Natural killer cell treated with Interleukin-12 subunit alpha and Interleukin-12 subunit beta and Interleukin-15 and Interleukin-18, amount 100 ng/mL, for 72 hours (primary cell): ENCODE data around the gene SCGN. TPM values are rescaled to one million over a fixed set of nuclear protein-coding genes. Genes with fewer than 3 reads are reported as not detected.

Experiments
- ATAC-seq, 2 donors: fragments of 150-1000 bp; cut with Tn5 transposase in 1 of 2; sonication (Bioruptor Pico), chemical (Tn5 transposase) in 1 of 2; 2 replicates each; pipeline ENCODE4 v1.10.0; 2021
- DNase-seq: peaks from one replicate; pipeline ENCODE4 v3.0.0; 2022; ENCODE audit warnings: low spot score
- H3K27ac Mint-ChIP-seq, 2 donors: 1 replicate in 1 of 2; 2 replicates in 1 of 2; pipeline ENCODE4 v1.8.0; 2022; ENCODE audit warnings: mixed read lengths in 2 of 2, mild to moderate bottlenecking in 1 of 2, moderate library complexity in 1 of 2
- H3K27me3 Mint-ChIP-seq, 2 donors: 1 replicate in 1 of 2; 2 replicates in 1 of 2; pipeline ENCODE4 v1.8.0; 2022; ENCODE audit warnings: mixed read lengths in 2 of 2
- H3K36me3 Mint-ChIP-seq: one replicate; pipeline ENCODE4 v1.8.0; 2022; ENCODE audit warnings: mixed read lengths
- H3K4me1 Mint-ChIP-seq, 2 donors: 1 replicate in 1 of 2; 2 replicates in 1 of 2; pipeline ENCODE4 v1.8.0; 2022; ENCODE audit warnings: low read depth in 2 of 2, mixed read lengths in 2 of 2, mild to moderate bottlenecking in 1 of 2
- H3K4me3 Mint-ChIP-seq: one replicate; pipeline ENCODE4 v1.8.0; 2022; ENCODE audit warnings: mixed read lengths
- H3K9me3 Mint-ChIP-seq: 2 replicates; pipeline ENCODE4 v1.8.0; 2022; ENCODE audit warnings: mixed read lengths
- total RNA-seq, 2 donors: library from RNA; stranded (reverse); gene quantifications; one replicate each; pipeline ENCODE4 v1.2.3, GENCODE V29; 2022

SCGN gene
- total RNA-seq, 2 donors from 2014 or later, result not detected

GRCh38 chr6:25682324-25682723 is 30.3 kb downstream of the SCGN start:
- Mint-ChIP-seq H3K4me3 (no peak overlapping the region), H3K4me1 (no peaks in the 10 kb centered on the region), H3K9me3 (no peaks in the 10 kb centered on the region), H3K36me3 (no peaks in the 10 kb centered on the region), H3K27ac (no peak overlapping the region), H3K27me3 (peaks cover 16 to 20% of the 10 kb centered on the region in 2 donors)
- DNase-seq, result no peak
- ATAC-seq, result no peak

DNA sequence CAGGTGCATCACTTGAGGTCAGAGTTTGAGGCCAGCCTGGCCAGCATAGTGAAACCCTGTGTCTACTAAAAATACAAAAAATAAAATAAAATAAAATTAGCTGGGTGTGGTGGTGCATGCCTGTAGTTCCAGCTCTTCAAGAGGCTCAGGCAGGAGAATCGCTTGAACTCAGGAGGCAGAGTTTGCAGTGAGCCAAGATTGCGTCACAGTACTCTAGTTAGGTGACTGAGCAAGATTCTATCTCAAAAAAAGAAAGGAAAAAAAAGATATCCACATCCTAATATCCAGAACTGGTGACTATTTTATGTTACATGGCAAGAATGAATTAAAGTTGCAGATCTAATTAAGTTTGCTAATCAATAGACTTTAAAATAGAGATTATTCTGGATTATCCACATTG is 32.5 kb downstream of the SCGN start:
- H3K4me1 Mint-ChIP-seq, result no peaks in the 10 kb centered on the region
- no peak overlapping the region for H3K4me3 Mint-ChIP-seq
- ATAC-seq, result no peak
- peaks cover 19 to 27% of the 10 kb centered on the region in 2 donors for H3K27me3 Mint-ChIP-seq
- no peaks in the 10 kb centered on the region for H3K9me3 Mint-ChIP-seq
- H3K36me3 Mint-ChIP-seq, result no peaks in the 10 kb centered on the region
- DNase-seq, result no peak
- H3K27ac Mint-ChIP-seq, result no peak overlapping the region

DNA sequence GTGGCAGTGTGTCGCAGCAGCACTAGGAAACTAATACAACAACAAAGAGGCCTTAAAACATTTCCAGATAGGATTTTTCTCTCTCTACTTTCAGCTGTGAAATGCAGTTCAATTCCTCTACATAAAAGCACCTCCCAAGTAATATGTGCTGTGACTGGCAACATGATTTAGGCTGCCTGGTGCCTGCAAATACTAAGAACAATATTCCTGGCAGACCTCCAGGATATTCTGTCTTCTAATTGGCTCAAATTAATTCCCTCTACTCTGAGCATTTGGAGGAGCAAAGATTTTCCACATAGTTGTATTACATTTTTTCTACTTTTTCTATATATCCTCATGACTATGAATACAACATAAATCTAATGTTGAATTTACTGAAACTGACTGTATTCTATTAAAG is 33.2 kb downstream of the SCGN start:
- Mint-ChIP-seq H3K9me3 (no peaks in the 10 kb centered on the region), H3K36me3 (no peaks in the 10 kb centered on the region), H3K27ac (no peak overlapping the region), H3K27me3 (peaks cover 19 to 32% of the 10 kb centered on the region in 2 donors), H3K4me1 (no peaks in the 10 kb centered on the region), H3K4me3 (no peak overlapping the region)
- ATAC-seq, result no peak
- no peak for DNase-seq

- no peaks in the 10 kb centered on the region for H3K4me1 Mint-ChIP-seq
- ATAC-seq (no peak), DNase-seq (no peak)
- no peak overlapping the region for H3K4me3 Mint-ChIP-seq
- H3K27me3 Mint-ChIP-seq, result peaks cover 19 to 34% of the 10 kb centered on the region in 2 donors
- H3K36me3 Mint-ChIP-seq, result no peaks in the 10 kb centered on the region
- no peak overlapping the region for H3K27ac Mint-ChIP-seq
- no peaks in the 10 kb centered on the region for H3K9me3 Mint-ChIP-seq
These were observed 33.9 kb downstream of the SCGN start for GRCh38 chr6:25685896-25686295.

DNA sequence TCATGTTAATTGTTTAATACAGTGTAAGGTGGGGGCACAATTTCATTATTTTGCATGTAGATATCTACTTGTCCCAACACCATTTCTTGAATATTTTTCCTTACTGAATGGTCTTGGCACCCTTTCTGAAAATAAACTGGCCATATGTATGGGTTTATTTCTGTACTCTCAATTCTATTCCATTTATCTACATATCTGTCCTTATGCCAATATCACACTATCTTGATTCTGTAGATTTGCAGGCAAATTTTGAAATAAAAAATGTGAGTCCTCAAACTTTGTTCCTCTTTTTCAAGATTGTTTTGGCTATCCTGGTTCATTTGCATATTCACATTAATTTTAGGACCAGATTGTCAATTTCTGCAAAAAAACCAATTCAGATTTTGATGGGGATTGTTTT is 34.8 kb downstream of the SCGN start:
- Mint-ChIP-seq H3K4me1 (no peaks in the 10 kb centered on the region), H3K27me3 (peaks cover 16 to 43% of the 10 kb centered on the region in 2 donors), H3K9me3 (no peaks in the 10 kb centered on the region), H3K36me3 (no peaks in the 10 kb centered on the region), H3K27ac (no peak overlapping the region), H3K4me3 (no peak overlapping the region)
- DNase-seq (no peak), ATAC-seq (no peak)

DNA sequence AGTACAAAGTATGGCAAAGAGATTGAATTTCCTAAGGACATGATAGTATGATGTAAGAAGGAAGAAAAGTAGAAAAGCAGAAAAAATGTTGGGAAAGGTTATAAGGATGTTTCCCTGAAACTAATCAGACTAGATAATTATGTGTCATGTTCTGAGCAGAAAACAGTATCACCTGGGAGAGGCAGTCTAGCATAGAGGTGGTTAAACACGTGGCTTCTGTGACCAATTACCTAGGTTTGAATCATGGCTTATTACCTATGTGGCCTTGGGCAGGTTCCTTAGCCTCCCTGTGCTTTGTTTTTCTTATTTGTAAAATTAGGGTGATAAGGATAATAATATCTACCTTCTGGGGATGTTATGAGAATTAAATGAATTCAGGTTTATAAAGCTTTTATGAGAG is 38.0 kb downstream of the SCGN start:
- Mint-ChIP-seq H3K27me3 (peaks cover 10 to 40% of the 10 kb centered on the region in 2 donors), H3K4me3 (no peak overlapping the region), H3K36me3 (no peaks in the 10 kb centered on the region), H3K9me3 (no peaks in the 10 kb centered on the region), H3K27ac (no peak overlapping the region), H3K4me1 (no peaks in the 10 kb centered on the region)
- DNase-seq (no peak), ATAC-seq (no peak)

DNA sequence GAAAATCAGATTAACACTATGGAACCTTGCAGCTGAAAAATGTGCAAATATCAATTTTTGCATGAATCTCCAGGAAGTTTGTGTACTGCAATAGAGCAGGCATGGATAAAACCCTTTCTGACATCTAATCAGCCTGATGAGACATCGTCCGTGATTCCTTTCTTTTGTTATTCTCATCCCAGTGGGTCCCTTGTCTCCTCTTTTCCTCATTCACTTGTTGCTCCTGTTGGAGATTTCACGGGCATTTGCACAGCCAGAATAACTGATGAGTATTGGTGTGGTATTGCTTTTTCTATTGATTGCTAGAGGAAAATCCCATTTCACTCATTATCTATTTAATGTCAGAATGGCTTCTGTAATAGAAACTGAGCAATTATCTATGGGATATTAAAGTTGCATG is 39.9 kb downstream of the SCGN start:
- Mint-ChIP-seq H3K27ac (no peak overlapping the region), H3K9me3 (no peaks in the 10 kb centered on the region), H3K4me3 (no peak overlapping the region), H3K4me1 (no peaks in the 10 kb centered on the region), H3K27me3 (peaks cover 17 to 35% of the 10 kb centered on the region in 2 donors), H3K36me3 (no peaks in the 10 kb centered on the region)
- DNase-seq (no peak), ATAC-seq (no peak)

DNA sequence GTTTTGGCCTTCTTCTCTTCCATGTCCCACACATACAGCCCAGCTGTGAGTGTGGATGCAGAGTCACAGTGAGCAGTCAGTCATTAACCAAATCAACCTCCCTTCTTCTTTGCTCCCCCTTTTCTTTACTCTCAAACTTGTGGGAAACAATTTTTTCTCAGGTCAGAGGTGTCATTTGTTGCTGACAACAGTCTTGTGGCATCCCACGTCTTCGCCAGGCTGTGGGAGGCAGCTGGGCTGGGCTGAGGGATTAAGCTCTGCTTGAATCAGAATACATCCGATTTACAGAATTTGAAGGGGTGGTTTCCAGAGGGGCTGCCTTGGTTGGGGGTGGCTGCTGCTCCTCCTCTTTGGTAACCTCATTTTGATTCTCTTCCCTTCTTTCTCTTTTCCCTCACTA is 40.5 kb downstream of the SCGN start:
- H3K27ac Mint-ChIP-seq, result no peak overlapping the region
- no peaks in the 10 kb centered on the region for H3K9me3 Mint-ChIP-seq
- no peaks in the 10 kb centered on the region for H3K4me1 Mint-ChIP-seq
- peaks cover 20 to 35% of the 10 kb centered on the region in 2 donors for H3K27me3 Mint-ChIP-seq
- no peaks in the 10 kb centered on the region for H3K36me3 Mint-ChIP-seq
- ATAC-seq, result no peak
- H3K4me3 Mint-ChIP-seq, result no peak overlapping the region
- DNase-seq, result no peak

DNA sequence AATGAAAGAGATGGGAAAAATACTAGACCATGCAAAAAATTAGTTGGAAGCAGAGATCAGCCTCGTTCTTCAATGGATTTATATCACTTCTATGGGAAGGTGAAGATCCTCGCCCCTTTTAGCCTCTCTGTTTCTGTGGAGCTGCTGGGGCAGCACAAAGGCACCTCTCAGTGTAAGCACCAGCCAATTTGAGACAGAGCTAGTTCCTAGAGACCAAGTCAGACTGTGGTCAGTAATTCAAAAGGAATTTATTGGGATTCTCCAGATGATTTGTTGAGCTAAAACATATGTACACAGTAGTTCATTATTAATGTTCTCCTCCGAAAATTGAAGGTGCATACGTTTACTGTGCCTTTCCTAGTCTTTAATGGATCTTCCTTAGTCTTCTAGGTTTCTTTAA is 42.4 kb downstream of the SCGN start:
- Mint-ChIP-seq H3K4me3 (no peak overlapping the region), H3K27ac (no peak overlapping the region), H3K9me3 (no peaks in the 10 kb centered on the region), H3K4me1 (no peaks in the 10 kb centered on the region), H3K36me3 (no peaks in the 10 kb centered on the region), H3K27me3 (peaks cover 20 to 36% of the 10 kb centered on the region in 2 donors)
- ATAC-seq (no peak), DNase-seq (no peak)

DNA sequence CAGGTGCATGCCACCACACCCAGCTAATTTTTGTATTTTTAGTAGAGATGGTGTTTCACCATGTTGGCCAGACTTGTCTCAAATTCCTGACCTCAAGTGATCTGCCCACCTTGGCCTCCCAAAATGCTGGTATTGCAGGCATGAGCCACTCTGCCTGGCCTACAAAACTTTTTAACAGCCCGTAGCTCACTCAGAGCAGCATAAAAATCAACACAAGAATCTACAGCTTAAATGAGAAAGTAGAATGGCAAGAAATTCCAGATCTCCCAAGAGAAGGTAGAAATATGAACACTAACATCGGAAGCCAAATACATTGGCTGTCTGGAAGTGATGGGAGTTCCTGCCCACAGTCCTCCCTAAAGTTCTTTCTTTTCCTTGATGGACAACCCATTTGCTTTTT is 43.7 kb downstream of the SCGN start:
- Mint-ChIP-seq H3K36me3 (no peaks in the 10 kb centered on the region), H3K4me3 (no peak overlapping the region), H3K4me1 (no peaks in the 10 kb centered on the region), H3K27ac (no peak overlapping the region), H3K27me3 (peaks cover 20 to 30% of the 10 kb centered on the region in 2 donors), H3K9me3 (no peaks in the 10 kb centered on the region)
- DNase-seq (no peak), ATAC-seq (no peak)

DNA sequence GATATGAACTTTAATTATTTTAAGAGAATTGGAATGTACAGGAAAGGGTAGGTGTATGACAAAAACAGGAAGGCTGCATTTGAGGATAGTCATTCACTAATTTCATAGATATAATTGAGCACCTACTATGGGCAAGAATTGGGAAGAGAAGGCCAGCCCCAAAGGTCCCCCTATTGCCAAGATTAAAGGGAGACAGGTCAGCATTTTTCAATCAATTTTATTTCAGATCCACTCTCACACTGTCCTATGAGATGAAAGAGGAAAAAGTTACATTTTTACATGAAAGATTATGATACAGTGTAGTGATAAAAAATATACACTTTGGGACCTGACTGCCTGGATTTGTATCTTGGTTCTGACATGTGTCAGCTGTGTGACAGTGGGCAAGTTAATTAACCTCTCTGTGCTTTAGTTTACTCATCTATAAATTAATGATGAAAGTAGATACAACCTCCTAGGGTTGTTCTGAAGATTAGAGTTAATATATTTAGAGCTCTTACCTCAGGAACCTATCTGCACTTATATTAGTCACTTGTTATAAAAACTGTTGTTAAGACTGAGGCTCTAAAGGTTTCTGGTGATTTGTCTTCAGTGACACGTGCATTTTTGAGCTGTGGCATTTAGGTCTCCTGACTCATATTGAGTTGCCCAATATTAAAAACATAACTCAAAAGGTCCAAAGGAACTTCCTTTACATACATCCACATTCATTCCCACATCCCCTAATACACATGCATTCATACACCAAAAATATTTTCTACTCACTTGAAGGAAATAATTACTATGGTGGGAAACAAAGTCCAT is 45.7 kb downstream of the SCGN start:
- Mint-ChIP-seq H3K36me3 (no peaks in the 10 kb centered on the region), H3K27me3 (peaks cover 13 to 21% of the 10 kb centered on the region in 2 donors), H3K9me3 (no peaks in the 10 kb centered on the region), H3K4me3 (no peak overlapping the region), H3K27ac (no peak overlapping the region), H3K4me1 (no peaks in the 10 kb centered on the region)
- DNase-seq (no peak), ATAC-seq (no peak)

- no peaks in the 10 kb centered on the region for H3K36me3 Mint-ChIP-seq
- no peaks in the 10 kb centered on the region for H3K4me1 Mint-ChIP-seq
- peaks cover 16 to 21% of the 10 kb centered on the region in 2 donors for H3K27me3 Mint-ChIP-seq
- no peak overlapping the region for H3K27ac Mint-ChIP-seq
- ATAC-seq (no peak), DNase-seq (no peak)
- no peak overlapping the region for H3K4me3 Mint-ChIP-seq
- no peaks in the 10 kb centered on the region for H3K9me3 Mint-ChIP-seq
These were observed 46.6 kb downstream of the SCGN start for GRCh38 chr6:25698631-25699030.

DNA sequence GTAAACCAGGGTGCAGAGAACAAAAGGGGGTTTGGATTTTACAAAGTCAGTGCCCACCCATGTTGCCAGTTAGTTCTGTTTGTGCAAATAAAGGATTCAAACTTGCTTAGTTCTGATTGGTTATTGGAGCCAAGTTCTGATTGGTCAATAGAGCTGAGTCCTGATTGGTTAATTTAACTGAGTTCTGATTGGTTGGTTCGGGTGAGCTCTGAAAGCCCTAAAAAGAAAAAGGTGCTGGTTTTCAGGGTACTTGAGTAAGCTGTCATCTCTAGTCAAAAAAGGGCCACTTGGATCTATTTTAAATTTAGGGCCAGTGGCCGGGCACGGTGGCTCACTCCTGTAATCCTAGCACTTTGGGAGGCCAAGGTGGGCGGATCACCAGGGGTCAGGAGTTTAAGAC is 47.6 kb downstream of the SCGN start:
- H3K36me3 Mint-ChIP-seq, result no peaks in the 10 kb centered on the region
- no peak overlapping the region for H3K4me3 Mint-ChIP-seq
- H3K4me1 Mint-ChIP-seq, result no peaks in the 10 kb centered on the region
- no peak overlapping the region for H3K27ac Mint-ChIP-seq
- no peaks in the 10 kb centered on the region for H3K9me3 Mint-ChIP-seq
- DNase-seq, result no peak
- peaks cover 19 to 26% of the 10 kb centered on the region in 2 donors for H3K27me3 Mint-ChIP-seq
- no peak for ATAC-seq

- no peak for ATAC-seq
- DNase-seq, result no peak
- H3K4me1 Mint-ChIP-seq, result no peaks in the 10 kb centered on the region
- no peaks in the 10 kb centered on the region for H3K36me3 Mint-ChIP-seq
- H3K27me3 Mint-ChIP-seq, result peaks cover 17 to 27% of the 10 kb centered on the region in 2 donors
- H3K9me3 Mint-ChIP-seq, result no peaks in the 10 kb centered on the region
- H3K4me3 Mint-ChIP-seq, result no peak overlapping the region
- no peak overlapping the region for H3K27ac Mint-ChIP-seq
These were observed 48.7 kb downstream of the SCGN start for GRCh38 chr6:25700761-25701160.

- peaks cover 15 to 32% of the 10 kb centered on the region in 2 donors for H3K27me3 Mint-ChIP-seq
- no peaks in the 10 kb centered on the region for H3K4me1 Mint-ChIP-seq
- ATAC-seq (no peak), DNase-seq (no peak)
- no peaks in the 10 kb centered on the region for H3K9me3 Mint-ChIP-seq
- H3K27ac Mint-ChIP-seq, result no peak overlapping the region
- H3K4me3 Mint-ChIP-seq, result no peak overlapping the region
- H3K36me3 Mint-ChIP-seq, result no peaks in the 10 kb centered on the region
These were observed 49.8 kb downstream of the SCGN start for GRCh38 chr6:25701807-25702206.
